ENCODE measurements around the gene NCOR2.

The NCOR2 gene

DNA sequence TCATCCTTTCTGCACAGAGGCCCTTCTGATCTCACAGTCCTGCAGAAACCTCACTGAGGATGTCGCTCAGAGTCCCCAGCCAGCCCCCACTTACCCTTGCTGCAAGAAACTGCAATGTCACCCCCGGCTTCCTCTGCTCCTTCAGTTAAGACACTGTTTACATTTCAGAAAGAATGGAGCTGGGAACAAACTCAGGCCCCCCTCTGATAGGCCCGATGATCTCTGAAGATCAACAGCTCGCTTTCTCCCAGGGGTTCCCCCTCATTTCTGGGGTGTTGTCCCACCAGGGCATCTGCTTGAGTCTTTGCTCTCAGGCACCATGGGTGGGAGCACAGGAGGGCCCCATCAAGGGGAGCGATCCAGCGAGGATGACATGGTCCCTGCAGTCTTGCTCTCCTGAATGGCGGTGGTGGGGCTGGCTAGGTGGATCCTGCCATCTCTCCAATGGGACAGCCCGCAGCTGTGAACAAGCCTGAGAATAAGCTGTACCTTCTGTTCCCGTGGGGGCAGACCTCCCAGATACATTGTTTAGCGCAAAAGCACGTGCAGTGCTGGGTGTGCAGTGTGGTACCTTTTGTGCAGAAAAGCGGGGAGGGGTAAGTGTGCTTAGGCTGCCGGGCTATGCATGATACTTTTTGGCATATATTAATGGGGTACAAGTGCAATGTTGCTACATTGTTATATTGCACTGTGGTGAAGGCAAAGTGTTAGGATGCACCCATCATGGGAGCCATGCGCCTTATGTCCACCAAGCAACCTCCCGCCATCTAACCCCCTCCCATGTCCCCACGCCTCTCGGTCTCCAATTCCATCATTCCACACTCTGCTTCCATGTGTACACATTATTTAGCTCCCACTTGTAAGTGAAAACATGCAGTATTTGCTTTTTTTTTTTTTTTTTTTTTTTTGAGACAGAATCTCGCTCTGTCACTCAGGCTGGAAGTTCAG is 6.7 kb upstream of the NCOR2 start:
- no peak for TF ChIP-seq CTCF (IDR thresholded peaks at IDR 0.05; ENCODE audit: low read depth, low read length)
- H3K4me1 ChIP-seq, result peaks cover 4% of the 10 kb centered on the region

DNA sequence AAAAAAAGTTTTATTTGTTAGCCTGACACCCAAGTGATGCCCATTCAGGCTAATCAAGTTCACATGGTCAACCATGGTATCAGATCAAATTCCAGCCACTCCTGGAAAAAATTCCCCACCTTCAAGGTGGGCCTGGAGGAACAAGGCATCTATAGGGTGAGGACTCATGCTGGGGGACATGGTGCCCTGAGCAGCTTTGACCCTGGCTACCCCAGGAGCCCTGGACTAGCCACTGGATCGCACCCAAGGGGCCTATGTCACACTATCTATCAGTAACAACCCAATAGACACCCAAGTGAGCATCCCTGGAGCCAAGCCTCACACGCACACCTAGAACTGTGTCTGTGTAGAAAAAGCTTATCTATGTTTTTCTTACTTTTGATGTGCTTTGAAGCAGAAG is 4.1 kb upstream of the NCOR2 start:
- no peak for DNase-seq
- no peaks in the 10 kb centered on the region for H3K36me3 ChIP-seq

More for the DNA sequence above, 6.7 kb upstream of the NCOR2 start:
- DNase-seq, result no peak
- Histone ChIP-seq H3K9me3 (peaks cover 5% of the 10 kb centered on the region; the same call in 1 of the 2 replicates), H3K4me3 (ENCODE audit: low read depth, low read length) (no peak overlapping the region), H3K27me3 (no peaks in the 10 kb centered on the region), H3K36me3 (no peaks in the 10 kb centered on the region)

GRCh38 chr12:124570810-124571209 is 3.4 kb upstream of the NCOR2 start:
- Histone ChIP-seq H3K36me3 (no peaks in the 10 kb centered on the region), H3K4me3 (ENCODE audit: low read depth, low read length) (no peak overlapping the region), H3K27me3 (no peaks in the 10 kb centered on the region), H3K4me1 (peaks cover 9% of the 10 kb centered on the region), H3K9me3 (no peaks in the 10 kb centered on the region)
- TF ChIP-seq CTCF (IDR thresholded peaks at IDR 0.05; ENCODE audit: low read depth, low read length), result no peak
- DNase-seq, result no peak

More for the DNA sequence above, 4.1 kb upstream of the NCOR2 start:
- peaks cover 9% of the 10 kb centered on the region for H3K4me1 ChIP-seq
- TF ChIP-seq CTCF (IDR thresholded peaks at IDR 0.05; ENCODE audit: low read depth, low read length), result no peak
- H3K27me3 ChIP-seq, result no peaks in the 10 kb centered on the region
- H3K4me3 ChIP-seq (ENCODE audit: low read depth, low read length), result no peak overlapping the region
- no peaks in the 10 kb centered on the region for H3K9me3 ChIP-seq

- H3K36me3 ChIP-seq, result no peaks in the 10 kb centered on the region
- DNase-seq, result no peak
Observed at GRCh38 chr12:124569375-124570148, 2.1 kb upstream of the NCOR2 start.

More at GRCh38 chr12:124569375-124570148, 2.1 kb upstream of the NCOR2 start:
- no peak for TF ChIP-seq CTCF (IDR thresholded peaks at IDR 0.05; ENCODE audit: low read depth, low read length)
- no peaks in the 10 kb centered on the region for H3K27me3 ChIP-seq
- peaks cover 9% of the 10 kb centered on the region for H3K4me1 ChIP-seq
- no peak overlapping the region for H3K4me3 ChIP-seq (ENCODE audit: low read depth, low read length)
- H3K9me3 ChIP-seq, result no peaks in the 10 kb centered on the region

Data from BE2C (cell line).